Kidney epithelial cell (primary cell): Measurements from ENCODE around the gene GBE1. TPM values are rescaled to one million over a fixed set of nuclear protein-coding genes. Genes with fewer than 3 reads are reported as not detected.

Experiments
- DNase-seq: peaks from one replicate; pipeline ENCODE4 v3.0.0-alpha.2; 2010; ENCODE audit warnings: low read depth
- H3K27me3 ChIP-seq: 2 replicates; pipeline ENCODE4 v1.6.0; 2011; ENCODE audit warnings: low read length; ENCODE audit not compliant: control insufficient read depth, insufficient read depth
- H3K36me3 ChIP-seq: 2 replicates; pipeline ENCODE4 v1.5.1; 2011; ENCODE audit warnings: low read length; ENCODE audit not compliant: control insufficient read depth, insufficient read depth
- H3K4me3 ChIP-seq: 2 replicates; pipeline ENCODE4 v1.5.1; 2011; ENCODE audit warnings: low read depth, mild to moderate bottlenecking, control low read depth, low read length
- CTCF ChIP-seq: IDR thresholded peaks from 2 replicates; pipeline ENCODE4 v1.5.1; 2011; ENCODE audit warnings: mild to moderate bottlenecking, moderate library complexity, low read length, control low read depth, inconsistent platforms; ENCODE audit not compliant: insufficient read depth, poor library complexity, severe bottlenecking
- total RNA-seq: library from RNA; depleted of rRNA; stranded (reverse); fragments of >200 nt; gene quantifications from 2 replicates; pipeline ENCODE4 v1.2.3, GENCODE V29; 2015

Gene GBE1
- total RNA-seq, 1 donor from 2014 or later = 30.8 TPM

DNA sequence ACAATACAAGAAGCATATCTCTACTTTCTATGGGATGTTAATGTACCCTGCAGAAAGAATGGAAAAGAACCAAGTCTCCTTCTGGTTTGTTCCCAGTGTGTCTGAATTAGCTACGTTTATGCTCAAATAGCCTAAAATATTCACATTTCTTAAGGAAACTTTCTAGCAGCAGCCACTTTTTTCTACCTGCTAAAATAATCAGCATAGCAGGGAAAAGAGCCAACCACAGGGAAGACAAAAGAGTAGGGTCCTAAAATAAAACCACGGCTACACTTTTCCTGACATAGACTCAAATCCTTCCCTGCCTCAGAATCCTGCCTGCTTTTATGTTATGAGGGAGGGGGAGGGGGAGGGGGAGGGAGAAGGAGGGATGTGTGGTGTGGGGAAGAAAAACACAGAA, 136.7 kb downstream of the GBE1 start:
- H3K27me3 ChIP-seq = no peaks in the 10 kb centered on the region
- TF ChIP-seq CTCF = no peak
- no peak overlapping the region for H3K4me3 ChIP-seq
- H3K36me3 ChIP-seq = no peaks in the 10 kb centered on the region
- DNase-seq = no peak

GRCh38 chr3:81622395-81622794, 139.1 kb downstream of the GBE1 start:
- no peaks in the 10 kb centered on the region for H3K36me3 ChIP-seq

DNA sequence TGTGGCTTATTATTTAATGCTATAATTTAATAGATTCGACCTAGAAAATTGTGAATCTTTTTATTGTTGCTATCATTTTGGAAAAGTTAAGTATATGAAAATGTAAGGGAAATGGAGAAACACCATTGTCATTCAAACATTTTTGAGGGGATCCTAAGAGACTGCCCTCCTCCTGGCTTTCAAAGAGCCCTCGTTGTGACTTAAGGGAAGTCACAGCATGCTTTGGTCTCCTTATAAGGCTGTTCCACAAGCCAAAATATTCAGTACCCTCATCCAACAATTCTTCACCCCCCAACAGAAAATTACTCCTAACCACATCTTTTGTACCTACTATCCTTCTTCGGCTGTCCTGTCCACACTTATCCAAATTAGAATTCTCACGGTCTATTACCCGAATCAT, 140.2 kb downstream of the GBE1 start:
- H3K4me3 ChIP-seq = no peak overlapping the region
- DNase-seq = no peak
- TF ChIP-seq CTCF = no peak
- H3K36me3 ChIP-seq = no peaks in the 10 kb centered on the region
- H3K27me3 ChIP-seq = no peaks in the 10 kb centered on the region

More at GRCh38 chr3:81622395-81622794, 139.1 kb downstream of the GBE1 start:
- Histone ChIP-seq H3K4me3 (no peak overlapping the region), H3K27me3 (no peaks in the 10 kb centered on the region)
- TF ChIP-seq CTCF = no peak
- DNase-seq = no peak

GRCh38 chr3:81620849-81621248, 140.6 kb downstream of the GBE1 start:
- DNase-seq = no peak
- Histone ChIP-seq H3K4me3 (no peak overlapping the region), H3K36me3 (no peaks in the 10 kb centered on the region), H3K27me3 (no peaks in the 10 kb centered on the region)
- TF ChIP-seq CTCF = no peak

DNA sequence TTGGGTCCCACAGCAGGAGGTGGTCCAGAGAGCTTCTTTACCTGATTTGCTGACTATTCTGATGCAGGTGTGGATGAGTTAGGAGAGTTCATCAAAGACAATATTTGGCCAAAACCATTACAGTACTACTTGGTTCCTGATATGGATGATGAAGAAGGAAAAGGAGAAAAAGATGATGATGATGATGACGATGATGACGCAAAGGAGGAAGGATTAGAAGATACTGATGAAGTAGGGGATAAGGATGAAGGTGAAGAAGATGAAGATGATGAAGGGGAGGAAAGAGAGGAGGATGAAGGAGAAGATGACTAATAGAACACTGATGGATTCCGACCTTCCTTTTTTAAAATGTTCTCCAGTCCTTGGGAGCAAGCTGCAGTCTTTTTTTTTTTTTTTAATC, 148.7 kb downstream of the GBE1 start:
- no peaks in the 10 kb centered on the region for H3K27me3 ChIP-seq
- no peak for DNase-seq
- no peak for TF ChIP-seq CTCF
- no peak overlapping the region for H3K4me3 ChIP-seq
- H3K36me3 ChIP-seq = no peaks in the 10 kb centered on the region

DNA sequence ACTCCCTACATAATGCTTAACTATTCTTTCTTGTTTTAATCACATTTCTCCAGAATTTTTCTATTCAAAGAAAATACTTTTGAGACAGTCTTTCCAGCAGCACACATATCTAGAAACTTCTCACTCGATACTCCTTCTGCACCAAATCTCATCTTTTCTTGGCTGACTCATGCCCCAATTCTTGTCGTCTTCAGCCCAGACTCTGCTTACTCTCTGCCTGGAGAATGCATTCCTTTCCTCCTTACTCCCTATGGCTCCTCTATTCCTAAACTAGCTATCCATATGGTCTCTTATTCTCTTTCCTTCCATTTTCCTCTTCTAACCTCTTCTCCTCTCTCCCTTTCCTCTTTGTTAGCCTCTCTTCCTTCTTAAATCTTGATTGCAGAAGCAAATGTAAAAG, 158.7 kb downstream of the GBE1 start:
- Histone ChIP-seq H3K36me3 (no peaks in the 10 kb centered on the region), H3K27me3 (no peaks in the 10 kb centered on the region), H3K4me3 (no peak overlapping the region)
- DNase-seq = no peak
- TF ChIP-seq CTCF = no peak
